B cell (primary cell): ENCODE results near the gene KCNJ16. TPM values are rescaled to one million over a fixed set of nuclear protein-coding genes. Genes with fewer than 3 reads are reported as not detected.

Experiments
- ATAC-seq: fragments of 200-7000 bp; cut with Tn5 transposase; one replicate; pipeline ENCODE4 v1.10.0; 2021; ENCODE audit warnings: low read depth, mild to moderate bottlenecking, moderate number of reproducible peaks, moderate library complexity
- CTCF ChIA-PET: fragments of 350-600 bp; sonication (Branson Sonifier 250); formaldehyde crosslinking; loops from one replicate; lab custom pipeline; 2021; ENCODE audit warnings: antibody characterized with exemption, inconsistent platforms; lab: Charles Lee
- POLR2A ChIA-PET: fragments of 350-600 bp; sonication (Branson Sonifier 250); formaldehyde crosslinking; loops from one replicate; lab custom pipeline; 2021; ENCODE audit warnings: antibody characterized with exemption; lab: Charles Lee
- DNase-seq: peaks from one replicate; pipeline ENCODE4 v3.0.0; 2013
- H2AFZ ChIP-seq: 2 replicates; pipeline ENCODE4 v1.6.1; 2012; ENCODE audit warnings: mild to moderate bottlenecking, low read depth, low read length; ENCODE audit not compliant: insufficient read depth, poor library complexity, severe bottlenecking
- H3K27ac ChIP-seq, 2 donors: 1 replicate in 1 of 2; 2 replicates in 1 of 2; pipeline ENCODE4 v1.5.1; 2012 to 2013; ENCODE audit warnings: low read length in 2 of 2, mild to moderate bottlenecking in 2 of 2, moderate library complexity in 1 of 2
- H3K27me3 ChIP-seq, 4 experiments: fragments of 200-600 bp in 1 of 4; sonication (generic) in 1 of 4; replicated peaks in 1 of 4; 1 replicate in 2 of 4; 2 replicates in 2 of 4; pipeline versions ENCODE4 v1.6.1 to v1.7.0; 2013 to 2016; ENCODE audit warnings: low read length in 3 of 4, mild to moderate bottlenecking in 2 of 4, mixed read lengths in 1 of 4, moderate library complexity in 1 of 4; ENCODE audit not compliant: insufficient read depth in 4 of 4, control insufficient read depth in 3 of 4; ENCODE audit errors: control extremely low read depth in 1 of 4
- H3K36me3 ChIP-seq, 2 experiments: replicated peaks in 1 of 2; 1 replicate in 1 of 2; 2 replicates in 1 of 2; pipeline versions ENCODE4 v1.6.1 to v1.7.1; 2013; ENCODE audit warnings: low read length in 1 of 2; ENCODE audit not compliant: insufficient read depth in 2 of 2, control insufficient read depth in 1 of 2; ENCODE audit errors: control extremely low read depth in 1 of 2, extremely low read depth in 1 of 2
- H3K4me1 ChIP-seq, 2 donors: fragments of 200-600 bp in 1 of 2; sonication (generic) in 1 of 2; 1 replicate in 1 of 2; 2 replicates in 1 of 2; pipeline versions ENCODE4 v1.5.1 to v1.6.1; 2013 to 2017; ENCODE audit warnings: low read length in 2 of 2; ENCODE audit not compliant: control insufficient read depth in 2 of 2, insufficient read depth in 2 of 2
- H3K4me2 ChIP-seq: replicated peaks from 2 replicates; pipeline ENCODE3; 2012; ENCODE audit warnings: mild to moderate bottlenecking, low read depth, low read length; ENCODE audit not compliant: poor library complexity, severe bottlenecking
- H3K4me3 ChIP-seq, 5 experiments: fragments of 200-600 bp in 1 of 5; sonication (generic) in 1 of 5; 1 replicate in 3 of 5; 2 replicates in 2 of 5; pipeline versions ENCODE4 v1.5.1 to v1.7.0; 2011 to 2016; ENCODE audit warnings: low read length in 4 of 5, mild to moderate bottlenecking in 4 of 5, low read depth in 2 of 5, control low read depth in 1 of 5, moderate library complexity in 1 of 5; ENCODE audit not compliant: insufficient read depth in 1 of 5; ENCODE audit errors: control extremely low read depth in 1 of 5, extremely low read depth in 1 of 5
- H3K79me2 ChIP-seq: fragments of 200-600 bp; sonication (generic); one replicate; pipeline ENCODE4 v1.6.0; 2016; ENCODE audit warnings: low read length; ENCODE audit not compliant: control insufficient read depth, insufficient read depth
- H3K9ac ChIP-seq: fragments of 200-600 bp; sonication (generic); 2 replicates; pipeline ENCODE4 v1.6.1; 2017; ENCODE audit warnings: mild to moderate bottlenecking, low read length, moderate library complexity
- H3K9me3 ChIP-seq, 3 donors: one replicate each; pipeline versions ENCODE4 v1.6.1 to v1.7.1; 2013; ENCODE audit warnings: low read length in 2 of 3; ENCODE audit not compliant: control insufficient read depth in 2 of 3, insufficient read depth in 1 of 3; ENCODE audit errors: control extremely low read depth in 1 of 3
- H4K20me1 ChIP-seq: 2 replicates; pipeline ENCODE4 v1.6.0; 2012; ENCODE audit warnings: mild to moderate bottlenecking, low read length; ENCODE audit not compliant: insufficient read depth, control insufficient read depth, poor library complexity, severe bottlenecking
- H3K27ac Mint-ChIP-seq: one replicate; pipeline ENCODE4 v1.8.0; 2021; ENCODE audit warnings: mixed read lengths
- H3K27me3 Mint-ChIP-seq: one replicate; pipeline ENCODE4 v1.8.0; 2021; ENCODE audit warnings: mixed read lengths
- H3K4me1 Mint-ChIP-seq: one replicate; pipeline ENCODE4 v1.8.0; 2021; ENCODE audit warnings: mixed read lengths
- H3K4me3 Mint-ChIP-seq: one replicate; pipeline ENCODE4 v1.8.0; 2021; ENCODE audit warnings: mixed read lengths
- H3K9me3 Mint-ChIP-seq: one replicate; pipeline ENCODE4 v1.8.0; 2022; ENCODE audit warnings: mixed read lengths; ENCODE audit not compliant: insufficient read depth
- CTCF ChIP-seq: fragments of 200-600 bp; IDR thresholded peaks from one replicate; pipeline ENCODE4 v1.8.0; 2022; ENCODE audit warnings: antibody characterized with exemption, mild to moderate bottlenecking
- EZH2 ChIP-seq: IDR thresholded peaks from 2 replicates; pipeline ENCODE4 v1.6.1; 2012; ENCODE audit warnings: borderline replicate concordance, low read depth, mild to moderate bottlenecking, moderate library complexity, low read length; ENCODE audit not compliant: insufficient read depth, poor library complexity, severe bottlenecking
- WGBS: methylation state at CpG from one replicate; pipeline ENCODE4 v1.1.5; 2013; ENCODE audit warnings: missing lambda C conversion rate; ENCODE audit not compliant: insufficient coverage; 5-methylcytosine and 5-hydroxymethylcytosine counted together
- intact Hi-C: fragments of 100-400 bp; cut with micrococcal nuclease; formaldehyde crosslinking; loops from one replicate; pipeline ENCODE4 v1.10.0; 2022
- polyA plus RNA-seq: library from polyadenylated mRNA; depleted of rRNA; stranded (reverse); fragments of >200 nt; gene quantifications from 2 replicates; pipeline ENCODE4 v1.2.3, GENCODE V29; 2012
- total RNA-seq, 2 donors: library from RNA; stranded (reverse); fragments of 120-200 nt in 1 of 2; gene quantifications; 1 replicate in 1 of 2; 2 replicates in 1 of 2; pipeline versions ENCODE4 v1.2.3 to v1.2.4, GENCODE V29; 2013 to 2022

KCNJ16 gene
- total and polyA plus RNA-seq, 2 donors (not counting 1 experiment from before 2014, with no cell fraction given) = not detected

DNA sequence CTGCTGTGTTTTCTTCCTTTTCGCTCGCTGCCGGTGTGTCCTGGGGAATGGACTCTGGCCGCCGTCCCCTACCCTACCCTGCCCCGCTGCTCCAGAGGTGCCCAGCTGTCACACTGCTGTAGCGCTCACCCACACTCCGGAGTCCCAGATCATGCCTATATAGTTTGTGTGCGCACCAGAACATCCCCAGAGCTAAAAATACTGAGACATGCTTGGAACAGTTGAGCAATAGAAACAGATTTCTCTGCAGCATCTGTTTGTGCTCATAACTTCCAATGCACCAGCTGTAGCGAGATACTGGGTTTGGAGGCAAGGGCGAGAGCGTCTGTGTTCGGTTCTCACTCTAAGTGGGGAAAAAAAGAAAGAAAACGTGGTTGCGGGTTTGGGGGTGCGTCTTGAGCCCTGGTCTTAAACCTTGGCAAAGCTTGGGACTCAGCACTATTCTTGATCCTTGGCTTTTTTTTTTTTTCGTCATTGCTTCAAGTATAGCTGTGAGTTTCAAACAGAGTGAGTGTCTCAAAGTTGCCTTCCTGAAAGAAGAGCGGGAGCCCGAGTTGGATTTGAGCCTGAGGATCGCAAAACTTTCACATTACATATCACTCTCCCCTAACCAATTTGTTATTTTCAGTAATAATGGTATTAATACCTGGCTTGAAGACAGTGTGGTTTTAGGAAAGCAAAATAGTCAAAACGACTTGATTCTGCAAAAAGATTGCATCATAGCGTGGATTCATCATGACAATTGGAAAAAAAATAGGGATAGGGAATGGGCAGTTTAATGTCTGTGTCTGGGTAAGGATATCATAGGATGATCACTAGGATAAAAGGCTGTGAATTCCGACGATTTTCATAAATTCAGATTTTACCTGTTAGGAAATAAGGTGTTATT, 94.9 kb downstream of the KCNJ16 start:
- Histone ChIP-seq H3K9ac (peak overlapping the region; percentile 53), H4K20me1 (no peaks in the 10 kb centered on the region)

More for the DNA sequence above, 94.9 kb downstream of the KCNJ16 start:
- Histone ChIP-seq H3K9me3 (peaks cover 0 to 2% (median 0%) of the 10 kb centered on the region in 3 donors), H3K79me2 (no peaks in the 10 kb centered on the region), H3K4me3 (peak overlapping the region; percentile 20 to 85 (median 51)), H2AFZ (peak overlapping the region; percentile 75), H3K4me2 (peak overlapping the region; percentile 86), H3K27ac (no peak overlapping the region), H3K36me3 (no peaks in the 10 kb centered on the region), H3K27me3 (peaks cover 0 to 22% (median 15%) of the 10 kb centered on the region in 4 experiments), H3K4me1 (peaks cover 19 to 21% of the 10 kb centered on the region in 2 donors)
- Mint-ChIP-seq H3K4me1 (peaks cover 23% of the 10 kb centered on the region), H3K27ac (peak overlapping the region; percentile 0), H3K9me3 (no peaks in the 10 kb centered on the region), H3K4me3 (peak overlapping the region; percentile 67), H3K27me3 (peaks cover 57% of the 10 kb centered on the region)
- no peak for DNase-seq
- ATAC-seq = no peak
- POLR2A ChIA-PET = no interaction called here
- intact Hi-C loops = no loop called here
- WGBS = 9% methylated on average over 19 of the region's 24 CpGs
- CTCF ChIA-PET = no interaction called here
- TF ChIP-seq CTCF (no peak), EZH2 (no peak)
